Fibroblast of skin of scalp (primary cell): ENCODE measurements around the gene MYL3.
"Not testable (repeated sequence)": the region's sequence is repeated elsewhere in the genome, so short reads cannot be mapped to it uniquely, and the experiment has no call there.

Experiments used
- DNase-seq: peaks from one replicate; pipeline ENCODE4 v3.0.0-alpha.2; 2013

MYL3 gene

DNA sequence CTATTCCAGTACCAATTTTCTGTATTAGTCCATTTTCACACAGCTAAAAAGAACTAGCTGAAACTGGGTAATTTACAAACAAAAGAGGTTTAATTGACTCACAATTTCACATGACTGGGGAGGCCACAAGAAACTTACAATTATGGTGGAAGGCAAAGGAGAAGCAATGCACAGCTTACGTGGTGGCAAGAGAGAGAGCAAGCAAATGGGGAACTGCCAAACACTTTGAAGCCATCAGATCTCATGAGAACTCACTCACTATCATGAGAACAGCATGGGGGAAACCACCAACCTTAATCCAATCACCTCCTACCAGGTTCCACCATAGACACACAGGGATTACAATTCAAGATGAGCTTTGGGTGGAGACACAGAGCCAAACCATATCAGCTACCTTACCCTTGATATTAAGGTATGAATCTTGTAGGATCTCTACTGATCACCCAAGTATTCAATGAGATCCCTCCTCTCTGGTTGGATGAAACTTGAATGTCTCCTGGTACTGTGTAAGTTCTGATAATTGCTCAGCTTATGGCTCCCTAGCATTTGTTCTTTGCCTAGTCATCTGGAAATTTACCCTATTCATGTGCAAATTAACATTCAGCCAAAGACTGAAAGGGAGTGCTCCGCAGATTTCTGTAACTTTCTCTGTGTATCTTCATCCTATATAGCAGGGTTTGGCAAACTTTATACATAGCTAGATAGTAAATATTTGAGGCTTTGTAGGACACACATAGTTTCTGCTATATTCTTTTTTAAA is 38.9 kb downstream of the MYL3 start:
- DNase-seq = no peak

GRCh38 chr3:46823314-46823713 is 39.9 kb downstream of the MYL3 start:
- DNase-seq = not testable (repeated sequence)

GRCh38 chr3:46821553-46821952 is 41.7 kb downstream of the MYL3 start:
- DNase-seq = no peak

DNA sequence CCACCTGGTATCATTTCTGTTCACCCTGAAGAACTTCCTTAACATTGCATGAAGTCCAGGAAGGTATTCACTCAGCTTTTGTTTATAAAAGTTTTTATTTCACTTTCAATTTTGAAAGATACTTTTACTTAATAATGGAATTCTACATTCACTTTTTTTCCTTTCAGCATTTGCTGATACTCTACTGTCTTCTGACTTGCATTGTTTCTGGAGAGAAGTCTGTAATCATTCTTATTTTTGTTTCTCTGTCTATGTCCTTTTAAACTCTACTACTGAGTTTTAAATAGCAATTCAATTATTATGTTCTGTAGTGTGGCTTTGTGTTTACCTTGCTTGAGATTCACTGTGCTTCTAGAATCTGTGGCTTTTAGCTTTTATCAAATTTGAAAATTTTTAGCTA is 42.4 kb downstream of the MYL3 start:
- DNase-seq = no peak

- peak; percentile 66 for DNase-seq
Measured at GRCh38 chr3:46812237-46812791, 50.9 kb downstream of the MYL3 start.

DNA sequence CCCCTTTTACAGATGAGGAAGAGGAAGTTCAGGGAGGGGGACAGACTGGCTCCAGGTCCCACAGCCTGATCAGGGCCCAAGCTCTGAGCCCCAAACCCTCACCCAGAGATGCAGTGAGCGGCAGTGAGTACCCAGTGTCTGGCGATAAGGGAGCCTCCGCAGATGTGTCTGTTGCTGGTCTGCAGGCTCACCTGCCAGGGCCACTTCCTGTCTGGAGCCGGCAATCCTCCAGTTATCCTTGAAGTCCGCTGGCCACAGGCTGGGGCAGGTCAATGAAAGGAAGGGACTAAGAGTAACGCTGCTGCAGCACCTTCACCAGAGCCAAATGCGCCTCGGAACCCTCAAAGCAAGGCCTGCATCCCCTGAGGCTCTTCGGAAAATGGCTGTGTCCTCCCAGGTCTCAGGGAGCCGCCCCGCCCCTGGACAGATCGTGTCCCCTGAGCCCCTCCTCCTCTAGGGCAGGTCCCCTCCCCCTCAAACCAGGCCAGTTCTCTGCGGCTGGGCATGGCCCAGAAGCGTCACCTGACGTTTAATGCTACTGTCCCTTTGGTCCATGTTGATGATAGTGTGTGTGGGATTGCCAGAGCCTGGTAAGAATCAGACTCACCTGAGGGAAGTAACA is 51.5 kb downstream of the MYL3 start:
- no peak for DNase-seq

DNA sequence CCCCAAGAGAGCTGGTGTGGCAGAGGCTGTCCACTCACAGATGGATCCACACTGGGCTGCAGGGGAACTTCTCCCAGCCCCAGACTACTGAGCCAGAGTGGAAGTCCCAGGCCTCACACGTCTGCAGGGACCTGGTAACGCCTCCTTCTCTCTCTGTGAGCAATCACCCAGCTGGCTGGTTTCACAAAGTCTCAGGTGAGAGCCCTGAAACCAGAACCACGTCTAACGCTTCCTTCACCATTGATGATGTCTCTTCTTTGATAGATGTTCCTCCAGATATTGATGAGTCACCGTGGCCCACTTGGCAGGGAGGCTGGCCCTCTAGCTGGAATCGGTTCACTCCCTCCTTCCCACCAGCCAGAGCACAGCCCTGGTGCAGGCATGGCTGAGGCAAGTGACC is 54.5 kb downstream of the MYL3 start:
- not testable (repeated sequence) for DNase-seq
